HL-60 (cell line): ENCODE measurements around the gene CENPF.

ENCODE experiments used
- DNase-seq, 2 experiments: peaks; one replicate each; pipeline ENCODE4 v3.0.0-alpha.2; 2010 to 2020; ENCODE audit warnings: low read depth in 1 of 2, low spot score in 1 of 2
- H3K27ac ChIP-seq: fragments of 250-450 bp; sonication (Bioruptor Pico); replicated peaks from 2 replicates; pipeline ENCODE4 v1.5.1; 2020; ENCODE audit warnings: mild to moderate bottlenecking, moderate library complexity
- H3K27me3 ChIP-seq: fragments of 250-450 bp; sonication (Bioruptor Pico); 2 replicates; pipeline ENCODE4 v1.5.1; 2021; ENCODE audit warnings: mild to moderate bottlenecking, moderate library complexity; ENCODE audit not compliant: insufficient read depth, poor library complexity, severe bottlenecking
- H3K4me3 ChIP-seq: replicated peaks from 2 replicates; pipeline ENCODE4 v1.5.1; 2011; ENCODE audit warnings: mild to moderate bottlenecking, control low read depth, low read length; ENCODE audit not compliant: insufficient read depth
- GABPA ChIP-seq: IDR thresholded peaks from 2 replicates; pipeline ENCODE4 v1.6.1; 2012; ENCODE audit warnings: low read depth
- POLR2AphosphoS5 ChIP-seq: IDR thresholded peaks from 2 replicates; pipeline ENCODE4 v1.6.1; 2012; ENCODE audit warnings: low read depth
- SPI1 ChIP-seq: IDR thresholded peaks from 2 replicates; pipeline ENCODE4 v1.6.1; 2012; ENCODE audit warnings: low read depth, mild to moderate bottlenecking, borderline replicate concordance
- TF ChIP-seq, protein P1 (sequence below): IDR thresholded peaks from 2 replicates; pipeline ENCODE4 v1.6.1; 2012; ENCODE audit warnings: low read depth; ENCODE audit not compliant: insufficient replicate concordance
- TF ChIP-seq, protein P2 (sequence below): IDR thresholded peaks from one replicate; pipeline ENCODE4 v1.5.1; 2011; ENCODE audit warnings: low read length, control low read depth, inconsistent platforms; ENCODE audit not compliant: insufficient read depth

The CENPF gene

DNA sequence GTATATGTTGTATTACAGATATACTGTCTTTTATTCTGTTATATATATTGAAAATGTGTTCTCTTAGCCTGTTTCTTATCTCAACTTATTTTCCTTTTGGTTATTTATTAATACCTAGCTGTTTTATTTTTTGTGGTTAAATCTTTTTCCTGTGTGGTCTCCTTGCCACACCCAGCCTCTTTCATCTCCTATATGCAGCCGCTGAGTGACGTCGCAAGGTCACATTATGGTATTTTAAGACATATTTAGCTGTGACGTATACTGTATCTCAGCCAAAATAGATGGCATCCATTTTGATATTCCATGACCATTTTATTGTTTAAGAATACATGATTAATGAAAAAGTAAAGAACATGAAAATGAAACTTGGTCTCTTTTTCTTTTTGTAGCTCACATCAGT, 29.1 kb downstream of the CENPF start:
- no peak for TF ChIP-seq SPI1
- TF ChIP-seq POLR2AphosphoS5 = no peak
- TF ChIP-seq, protein P1, sequence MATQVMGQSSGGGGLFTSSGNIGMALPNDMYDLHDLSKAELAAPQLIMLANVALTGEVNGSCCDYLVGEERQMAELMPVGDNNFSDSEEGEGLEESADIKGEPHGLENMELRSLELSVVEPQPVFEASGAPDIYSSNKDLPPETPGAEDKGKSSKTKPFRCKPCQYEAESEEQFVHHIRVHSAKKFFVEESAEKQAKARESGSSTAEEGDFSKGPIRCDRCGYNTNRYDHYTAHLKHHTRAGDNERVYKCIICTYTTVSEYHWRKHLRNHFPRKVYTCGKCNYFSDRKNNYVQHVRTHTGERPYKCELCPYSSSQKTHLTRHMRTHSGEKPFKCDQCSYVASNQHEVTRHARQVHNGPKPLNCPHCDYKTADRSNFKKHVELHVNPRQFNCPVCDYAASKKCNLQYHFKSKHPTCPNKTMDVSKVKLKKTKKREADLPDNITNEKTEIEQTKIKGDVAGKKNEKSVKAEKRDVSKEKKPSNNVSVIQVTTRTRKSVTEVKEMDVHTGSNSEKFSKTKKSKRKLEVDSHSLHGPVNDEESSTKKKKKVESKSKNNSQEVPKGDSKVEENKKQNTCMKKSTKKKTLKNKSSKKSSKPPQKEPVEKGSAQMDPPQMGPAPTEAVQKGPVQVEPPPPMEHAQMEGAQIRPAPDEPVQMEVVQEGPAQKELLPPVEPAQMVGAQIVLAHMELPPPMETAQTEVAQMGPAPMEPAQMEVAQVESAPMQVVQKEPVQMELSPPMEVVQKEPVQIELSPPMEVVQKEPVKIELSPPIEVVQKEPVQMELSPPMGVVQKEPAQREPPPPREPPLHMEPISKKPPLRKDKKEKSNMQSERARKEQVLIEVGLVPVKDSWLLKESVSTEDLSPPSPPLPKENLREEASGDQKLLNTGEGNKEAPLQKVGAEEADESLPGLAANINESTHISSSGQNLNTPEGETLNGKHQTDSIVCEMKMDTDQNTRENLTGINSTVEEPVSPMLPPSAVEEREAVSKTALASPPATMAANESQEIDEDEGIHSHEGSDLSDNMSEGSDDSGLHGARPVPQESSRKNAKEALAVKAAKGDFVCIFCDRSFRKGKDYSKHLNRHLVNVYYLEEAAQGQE = no peak
- TF ChIP-seq, protein P2, sequence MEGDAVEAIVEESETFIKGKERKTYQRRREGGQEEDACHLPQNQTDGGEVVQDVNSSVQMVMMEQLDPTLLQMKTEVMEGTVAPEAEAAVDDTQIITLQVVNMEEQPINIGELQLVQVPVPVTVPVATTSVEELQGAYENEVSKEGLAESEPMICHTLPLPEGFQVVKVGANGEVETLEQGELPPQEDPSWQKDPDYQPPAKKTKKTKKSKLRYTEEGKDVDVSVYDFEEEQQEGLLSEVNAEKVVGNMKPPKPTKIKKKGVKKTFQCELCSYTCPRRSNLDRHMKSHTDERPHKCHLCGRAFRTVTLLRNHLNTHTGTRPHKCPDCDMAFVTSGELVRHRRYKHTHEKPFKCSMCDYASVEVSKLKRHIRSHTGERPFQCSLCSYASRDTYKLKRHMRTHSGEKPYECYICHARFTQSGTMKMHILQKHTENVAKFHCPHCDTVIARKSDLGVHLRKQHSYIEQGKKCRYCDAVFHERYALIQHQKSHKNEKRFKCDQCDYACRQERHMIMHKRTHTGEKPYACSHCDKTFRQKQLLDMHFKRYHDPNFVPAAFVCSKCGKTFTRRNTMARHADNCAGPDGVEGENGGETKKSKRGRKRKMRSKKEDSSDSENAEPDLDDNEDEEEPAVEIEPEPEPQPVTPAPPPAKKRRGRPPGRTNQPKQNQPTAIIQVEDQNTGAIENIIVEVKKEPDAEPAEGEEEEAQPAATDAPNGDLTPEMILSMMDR = no peak
- no peak for TF ChIP-seq GABPA
- no peaks in the 10 kb centered on the region for H3K27me3 ChIP-seq
- H3K27ac ChIP-seq = no peak overlapping the region
- DNase-seq = no peak
- no peak overlapping the region for H3K4me3 ChIP-seq

DNA sequence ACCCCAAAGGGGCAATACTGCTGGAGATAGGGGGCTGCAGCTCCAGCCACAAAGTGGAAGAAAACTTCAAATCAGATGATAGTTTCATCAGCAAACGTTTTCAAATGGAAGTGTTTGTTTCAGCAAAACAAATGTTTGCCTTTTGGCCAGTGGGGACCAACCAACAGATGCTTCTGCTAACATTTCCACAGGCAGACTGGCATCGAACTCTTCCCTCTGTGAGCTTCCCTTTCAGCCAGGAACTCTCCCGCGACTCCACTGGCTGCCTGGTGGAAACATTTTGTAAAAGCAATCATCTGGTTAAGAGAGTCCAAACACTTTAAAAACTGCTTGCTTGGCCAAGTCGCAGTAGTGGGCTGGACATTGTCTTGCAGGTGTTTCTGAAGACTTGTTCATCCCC, 30.7 kb downstream of the CENPF start:
- DNase-seq = no peak
- Histone ChIP-seq H3K27ac (no peak overlapping the region), H3K4me3 (no peak overlapping the region), H3K27me3 (no peaks in the 10 kb centered on the region)
- TF ChIP-seq, protein P1 = no peak
- TF ChIP-seq POLR2AphosphoS5 = no peak

DNA sequence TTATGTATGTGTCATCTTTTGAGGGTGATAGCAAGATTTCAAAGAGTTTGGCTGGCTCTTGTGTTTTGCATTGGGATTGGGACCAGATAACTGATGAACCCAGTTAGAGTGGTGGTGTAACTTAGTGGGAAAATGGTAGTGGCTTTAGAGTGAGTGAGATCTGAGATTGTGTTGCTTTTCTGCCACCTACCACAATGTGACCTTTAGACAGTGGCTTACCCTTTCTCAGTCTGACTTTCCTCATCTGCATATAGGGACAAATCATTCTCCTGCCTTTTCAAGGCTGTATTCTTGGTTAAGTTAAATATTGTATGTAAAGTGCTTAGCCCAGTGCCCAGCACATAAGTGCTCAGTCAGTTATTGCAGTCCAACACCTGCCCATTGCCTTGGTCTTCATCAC, 31.3 kb downstream of the CENPF start:
- Histone ChIP-seq H3K27ac (no peak overlapping the region), H3K4me3 (no peak overlapping the region), H3K27me3 (no peaks in the 10 kb centered on the region)
- TF ChIP-seq SPI1 = no peak
- TF ChIP-seq, protein P2 = no peak
- TF ChIP-seq POLR2AphosphoS5 = no peak
- TF ChIP-seq GABPA = no peak
- TF ChIP-seq, protein P1 = no peak
- no peak for DNase-seq

DNA sequence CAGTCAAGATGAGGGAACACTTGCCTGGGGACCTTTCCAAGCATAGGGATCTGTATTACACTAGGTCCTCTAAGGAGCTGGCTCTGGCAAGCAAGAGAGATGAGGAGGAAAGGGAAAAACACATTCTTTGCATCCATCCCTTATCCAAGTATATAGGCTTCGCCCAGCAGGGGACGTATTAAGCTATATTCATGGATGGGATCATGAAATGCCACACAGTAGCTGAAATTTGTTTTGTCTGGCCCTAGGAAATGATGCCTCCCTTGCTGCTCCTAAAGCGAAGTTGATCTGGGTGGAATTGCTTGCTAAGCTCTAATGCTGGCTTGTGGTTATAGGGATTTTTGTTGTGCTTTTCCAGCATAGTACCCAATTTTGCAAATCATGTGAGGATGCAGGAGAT, 32.1 kb downstream of the CENPF start:
- TF ChIP-seq SPI1 (no peak), POLR2AphosphoS5 (no peak), GABPA (no peak)
- TF ChIP-seq, protein P2 = no peak
- TF ChIP-seq, protein P1 = no peak
- DNase-seq = no peak
- Histone ChIP-seq H3K27ac (no peak overlapping the region), H3K27me3 (no peaks in the 10 kb centered on the region), H3K4me3 (no peak overlapping the region)
